ENCODE results near the gene IL10RB.
"Not testable (repeated sequence)": the region's sequence is repeated elsewhere in the genome, so short reads cannot be mapped to it uniquely, and the experiment has no call there.

Gene IL10RB

DNA sequence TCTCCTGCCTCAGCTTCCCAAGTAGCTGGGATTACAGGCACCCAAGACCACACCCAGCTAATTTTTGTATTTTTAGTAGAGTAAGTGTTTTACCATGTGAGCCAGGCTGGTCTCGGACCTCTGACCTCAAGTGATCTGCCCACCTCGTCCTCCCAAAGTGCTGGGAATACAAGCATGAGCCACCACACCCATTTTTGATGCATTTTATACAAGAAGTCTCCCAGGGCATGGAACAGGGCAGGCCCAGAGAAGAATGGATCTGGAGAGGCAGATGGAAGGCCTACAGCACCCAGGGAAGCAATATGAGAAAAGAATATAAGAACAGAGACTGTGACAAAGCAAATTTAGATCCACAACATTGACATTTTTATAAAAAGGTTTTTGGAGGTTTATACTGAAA lies 39.8 kb downstream of the IL10RB start:
- DNase-seq: no peak

DNA sequence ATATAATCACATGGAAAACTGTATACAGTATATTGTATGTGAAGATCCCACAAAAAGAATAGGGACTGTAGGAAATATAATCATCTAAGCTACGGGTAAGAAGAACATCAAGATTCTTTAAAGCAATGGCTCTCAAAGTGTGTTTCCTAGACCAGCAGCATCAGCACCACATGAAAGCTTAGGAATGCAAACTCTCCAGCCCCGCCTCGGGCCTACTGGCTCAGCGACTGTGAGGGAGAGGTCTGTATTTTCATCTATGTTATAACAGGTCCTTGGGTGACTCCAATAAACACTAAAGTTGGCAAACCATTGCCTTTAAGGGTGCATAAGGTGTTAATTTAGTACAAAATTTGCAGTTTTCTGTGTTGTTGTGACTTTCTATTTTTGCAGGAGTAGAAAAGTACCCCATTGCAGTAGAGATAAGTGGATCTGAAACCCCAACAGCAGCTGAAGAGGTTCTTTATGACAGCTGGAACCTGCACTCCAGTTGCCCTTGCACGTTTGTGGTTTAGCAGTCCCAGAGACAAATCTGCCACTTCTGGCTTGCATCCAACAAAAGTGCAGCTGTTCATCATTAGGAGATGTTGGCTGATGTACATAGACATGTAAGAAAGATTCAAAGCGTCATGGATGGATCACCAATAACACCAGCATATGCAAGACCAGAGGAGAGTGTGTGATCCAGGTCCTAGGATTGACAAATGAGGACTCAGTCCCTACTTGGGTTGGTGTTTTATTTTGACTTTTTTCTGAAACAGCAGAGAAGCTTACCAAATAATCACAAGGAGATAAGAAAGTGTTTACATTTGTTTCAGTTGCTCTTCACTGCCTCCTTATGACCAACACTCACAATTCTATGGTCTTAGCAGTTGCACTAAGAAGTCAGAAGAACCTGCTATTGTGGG lies 42.7 kb downstream of the IL10RB start:
- no peak for DNase-seq

DNA sequence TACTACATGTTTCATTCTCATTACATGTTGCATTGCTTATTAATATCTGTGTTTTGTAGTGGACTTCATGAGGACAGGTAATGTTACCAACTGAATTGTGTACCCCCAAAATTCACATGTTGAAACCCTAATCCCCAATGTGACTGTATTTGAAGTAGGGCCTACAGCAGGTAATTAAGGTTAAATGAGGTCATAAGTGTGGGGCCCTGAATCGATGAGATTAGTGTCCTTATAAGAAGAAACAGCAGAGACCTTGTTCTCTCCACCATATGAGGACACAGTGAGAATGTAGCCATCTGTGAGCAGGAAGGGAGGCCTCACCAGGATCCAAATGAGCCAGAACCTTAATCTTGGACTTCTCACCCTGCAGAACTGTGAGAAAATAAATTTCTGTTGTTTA lies 43.6 kb downstream of the IL10RB start:
- no peak for DNase-seq

DNA sequence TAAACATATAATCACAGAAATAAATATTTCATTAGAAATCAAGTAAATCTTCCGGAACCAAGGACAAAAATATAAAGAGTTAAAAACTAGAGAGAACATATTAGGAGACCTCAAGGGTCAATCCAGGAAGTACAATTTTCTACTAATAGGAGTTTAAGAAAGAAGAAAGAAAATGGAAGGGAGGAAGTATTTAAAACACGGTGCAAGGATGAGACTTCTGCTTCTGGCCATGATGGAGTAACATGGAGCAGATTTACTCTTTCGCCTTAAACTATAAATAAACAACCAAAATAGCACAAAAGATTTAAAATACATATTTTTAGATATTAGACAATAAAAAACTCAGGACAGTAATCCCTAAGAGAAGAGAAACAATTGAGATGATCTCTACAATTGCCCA lies 46.0 kb downstream of the IL10RB start:
- no peak for DNase-seq

GRCh38 chr21:33313183-33313582 lies 47.0 kb downstream of the IL10RB start:
- DNase-seq: no peak

DNA sequence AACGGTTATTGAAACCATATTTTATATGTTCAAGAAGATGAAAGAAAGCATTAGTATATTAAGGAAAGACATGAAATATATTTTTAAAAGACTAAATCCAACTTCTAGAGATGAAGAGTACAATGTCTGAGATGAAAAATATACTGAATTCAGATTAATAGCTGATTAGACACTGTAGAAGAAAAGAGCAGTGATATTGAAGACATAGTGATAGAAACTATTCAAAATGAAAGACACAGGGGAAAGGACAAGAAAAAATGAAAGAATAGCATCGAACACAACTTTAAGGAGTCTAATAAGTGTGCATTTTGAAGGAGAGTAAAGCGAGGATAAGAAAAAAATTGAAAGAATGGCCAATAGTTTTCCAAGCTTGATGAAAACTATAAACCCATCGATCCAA lies 47.4 kb downstream of the IL10RB start:
- no peak for DNase-seq

GRCh38 chr21:33314111-33314510 lies 47.9 kb downstream of the IL10RB start:
- no peak for DNase-seq

GRCh38 chr21:33315946-33316710 lies 50.0 kb downstream of the IL10RB start:
- no peak for DNase-seq

DNA sequence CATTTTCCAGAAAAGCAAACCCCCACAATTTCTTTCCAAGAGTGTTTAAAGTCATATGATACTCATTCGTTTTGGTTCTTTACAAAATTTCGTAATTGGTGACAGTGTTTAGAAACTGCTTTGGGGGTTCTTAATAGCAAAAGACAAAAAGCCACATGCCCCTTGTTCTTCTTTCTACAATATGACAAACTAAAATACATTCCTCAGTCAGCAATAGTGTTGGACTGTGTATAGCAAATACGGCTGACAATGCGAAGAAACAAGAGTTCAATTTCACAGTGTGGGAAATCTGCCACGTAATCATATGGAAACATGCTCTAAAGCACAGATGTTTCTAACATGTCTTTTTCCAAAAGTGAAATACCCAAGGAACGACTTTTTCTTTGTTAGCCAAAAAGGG lies 51.0 kb downstream of the IL10RB start:
- DNase-seq: no peak

GRCh38 chr21:33317786-33318486 lies 51.8 kb downstream of the IL10RB start:
- no peak for DNase-seq

DNA sequence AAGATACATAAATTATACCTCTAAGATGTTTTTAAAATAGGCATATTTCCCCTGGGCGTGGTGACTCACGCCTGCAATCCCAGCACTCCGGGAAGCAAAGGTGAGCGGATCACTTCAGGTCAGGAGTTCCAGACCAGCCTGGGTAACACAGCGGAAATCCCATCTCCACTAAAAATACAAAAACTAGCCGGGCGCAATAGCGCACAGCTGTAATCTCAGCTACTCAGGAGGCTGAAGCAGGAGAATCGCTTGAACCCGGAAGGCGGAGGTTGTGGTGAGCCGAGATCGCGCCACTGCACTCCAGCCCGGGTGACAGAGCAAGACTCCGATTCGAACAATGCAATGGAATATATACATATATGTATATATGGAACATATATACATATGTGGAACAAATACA lies 54.8 kb downstream of the IL10RB start:
- DNase-seq: not testable (repeated sequence)

- DNase-seq: not testable (repeated sequence)
These were observed 57.4 kb downstream of the IL10RB start for GRCh38 chr21:33323610-33324009.

- peak; percentile 99 for DNase-seq
These were observed 58.4 kb downstream of the IL10RB start, which contains the start of gene IFNAR1 for GRCh38 chr21:33324291-33325221. Gene IFNAR1 (plus strand): TSS chr21:33324970. CDS start chr21:33325056, 86 bp downstream.

DNA sequence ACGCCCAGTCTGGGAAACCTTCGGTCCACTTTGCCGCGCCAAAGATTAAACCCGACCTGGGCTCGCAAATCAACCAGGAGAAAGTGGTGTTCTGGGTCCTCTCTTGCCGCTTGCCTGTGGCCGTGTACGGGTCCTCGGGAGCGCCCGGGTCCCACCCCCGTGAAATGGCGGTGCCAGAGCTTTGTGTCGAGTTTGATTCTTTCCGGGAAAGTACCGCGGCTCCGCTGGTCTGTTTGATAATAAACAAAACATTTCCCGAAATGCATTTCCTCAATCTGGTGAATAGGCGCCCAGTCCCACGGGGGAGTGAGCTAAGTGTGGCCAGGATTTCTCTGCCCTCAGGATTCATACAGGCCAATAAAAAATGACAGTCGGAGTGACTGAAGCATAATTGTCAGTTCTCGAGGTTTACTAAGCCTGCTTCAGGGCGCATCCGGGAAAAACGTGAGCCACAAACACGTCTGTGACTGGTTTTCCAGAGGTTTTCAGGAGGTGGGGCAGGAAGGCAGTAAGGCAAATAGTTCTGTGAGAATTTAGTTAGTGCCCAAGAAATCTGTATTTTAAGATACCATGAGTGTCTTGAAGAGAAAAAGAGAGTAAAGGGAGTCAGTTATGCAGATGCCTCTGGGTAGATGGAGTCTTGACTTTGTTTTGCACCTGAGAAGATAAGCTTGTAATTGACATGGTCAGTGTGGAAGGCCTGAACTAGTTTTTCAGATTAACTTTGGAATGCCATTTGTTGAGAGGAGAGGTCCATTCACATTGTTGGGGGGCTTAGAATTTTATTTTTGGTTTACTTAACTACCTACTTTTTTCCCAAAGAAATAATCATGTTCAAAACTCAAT lies 59.3 kb downstream of the IL10RB start:
- DNase-seq: peak; percentile 55

DNA sequence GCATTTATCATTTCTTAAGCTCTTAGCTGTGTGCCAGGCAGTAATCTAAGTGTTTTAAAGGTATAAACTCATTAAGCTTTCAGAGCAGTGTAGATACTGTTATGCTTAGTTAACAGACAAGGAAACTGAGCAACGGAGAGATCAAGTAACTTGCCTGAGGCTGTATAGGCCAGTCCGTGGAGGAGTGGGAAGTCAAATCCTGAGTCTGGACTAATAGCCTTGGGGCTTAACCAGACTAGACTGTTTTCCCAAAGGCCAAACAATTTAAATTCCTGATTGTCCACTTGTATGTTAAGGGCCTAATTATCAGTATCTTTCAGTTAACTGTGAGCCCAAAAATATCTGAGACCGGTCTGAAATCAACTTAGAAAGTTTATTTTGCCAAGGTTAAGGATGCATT lies 61.2 kb downstream of the IL10RB start:
- DNase-seq: no peak

DNA sequence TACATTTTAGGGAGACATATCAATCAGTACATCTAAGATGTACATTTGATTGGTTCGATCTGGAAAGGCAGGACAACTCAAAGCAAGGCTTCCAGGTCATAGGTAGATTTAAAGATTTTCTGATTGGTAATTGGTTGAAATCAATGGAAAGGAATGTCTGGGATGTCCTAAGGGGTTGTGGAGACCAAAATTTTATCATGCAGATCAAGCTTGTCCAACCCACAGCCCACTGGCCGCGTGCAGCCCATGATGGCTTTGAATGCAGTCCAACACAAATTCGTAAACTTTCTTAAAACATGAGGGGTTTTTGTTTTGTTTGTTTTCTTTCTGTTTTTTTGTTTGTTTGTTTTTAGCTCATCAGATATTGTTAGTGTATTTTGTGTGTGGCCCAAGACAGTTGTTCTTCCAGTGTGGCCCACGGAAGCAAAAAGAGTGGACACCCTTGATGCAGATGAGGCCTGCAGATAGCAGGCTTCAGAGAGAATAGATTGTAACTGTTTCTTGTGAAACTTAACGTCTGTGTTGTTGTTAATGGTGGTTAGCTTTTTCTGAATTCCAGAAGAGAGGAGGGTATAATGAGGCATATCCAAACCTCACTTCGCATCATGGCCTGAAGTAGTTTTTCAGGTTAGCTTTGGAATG lies 61.7 kb downstream of the IL10RB start:
- DNase-seq: no peak

- no peak for DNase-seq
These were observed 64.6 kb downstream of the IL10RB start for GRCh38 chr21:33330726-33331125.

DNA sequence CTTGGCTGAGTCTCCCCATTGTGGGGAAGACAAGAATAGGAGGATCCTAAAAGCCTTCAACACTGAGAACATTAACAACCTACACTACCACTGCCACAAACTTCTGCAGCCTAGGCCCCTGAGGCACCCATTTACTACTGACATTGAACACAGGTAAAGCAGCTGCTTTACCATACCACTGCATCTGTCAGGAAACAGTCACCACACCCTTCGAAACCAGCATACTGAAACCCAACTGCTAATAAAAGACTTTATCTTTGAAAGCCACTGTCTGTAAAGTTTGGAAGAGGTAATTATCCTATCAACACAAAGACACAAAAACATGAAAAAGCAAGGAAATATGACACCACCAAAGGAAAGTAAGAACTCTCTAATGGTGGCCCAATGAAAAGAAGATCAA lies 66.0 kb downstream of the IL10RB start:
- no peak for DNase-seq

DNA sequence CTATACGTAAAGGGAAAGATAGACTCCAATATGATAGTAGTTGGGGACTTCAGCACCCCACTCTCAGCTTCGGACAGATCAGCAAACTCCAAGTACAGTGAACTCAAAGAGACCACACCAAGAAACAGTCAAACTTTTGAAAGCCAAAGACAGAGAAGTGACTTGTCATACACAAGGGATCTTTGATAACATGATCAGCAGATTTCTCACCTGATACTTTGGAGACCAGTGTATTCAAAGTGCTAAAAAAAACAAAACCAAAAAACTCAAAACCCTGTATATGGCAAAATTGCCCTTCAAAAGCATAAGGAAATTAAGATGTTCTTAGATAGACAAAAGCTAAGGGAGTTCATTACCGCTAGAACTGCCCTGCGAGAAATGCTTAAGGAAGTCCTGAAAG lies 68.0 kb downstream of the IL10RB start:
- DNase-seq: no peak

GRCh38 chr21:33334824-33335223 lies 68.7 kb downstream of the IL10RB start:
- peak; percentile 2 for DNase-seq

GRCh38 chr21:33339135-33339534 lies 73.0 kb downstream of the IL10RB start:
- DNase-seq: no peak

All from HCEC 1CT (cell line).